Ecto neural progenitor cell (in vitro differentiated cells): ENCODE results near the gene HDLBP.

ENCODE experiments used
- DNase-seq: peaks from one replicate; pipeline ENCODE4 v3.0.0-alpha.2; 2018; ENCODE audit warnings: low spot score

The HDLBP gene

GRCh38 chr2:241189856-241190201 lies 125.6 kb downstream of the HDLBP start:
- no peak for DNase-seq

GRCh38 chr2:241189093-241189855 lies 126.2 kb downstream of the HDLBP start:
- no peak for DNase-seq

- DNase-seq = no peak
Measured at GRCh38 chr2:241188361-241189092, 126.9 kb downstream of the HDLBP start, which contains the start of gene ANO7. ANO7 (plus strand) TSS chr2:241188677; CDS start chr2:241190064, 1,387 bp downstream.

GRCh38 chr2:241187918-241188234 lies 127.6 kb downstream of the HDLBP start:
- no peak for DNase-seq

- no peak for DNase-seq
Measured at GRCh38 chr2:241187101-241187917, 128.2 kb downstream of the HDLBP start.

- no peak for DNase-seq
Measured at GRCh38 chr2:241185961-241186360, 129.5 kb downstream of the HDLBP start.

- no peak for DNase-seq
Measured at GRCh38 chr2:241184901-241185300, 130.6 kb downstream of the HDLBP start.

GRCh38 chr2:241183221-241183620 lies 132.3 kb downstream of the HDLBP start:
- no peak for DNase-seq

- DNase-seq = no peak
Measured at GRCh38 chr2:241182531-241183133, 132.8 kb downstream of the HDLBP start.

GRCh38 chr2:241182126-241182525 lies 133.3 kb downstream of the HDLBP start:
- no peak for DNase-seq

GRCh38 chr2:241180495-241180894 lies 135.0 kb downstream of the HDLBP start:
- peak; percentile 78 for DNase-seq

GRCh38 chr2:241179899-241180298 lies 135.6 kb downstream of the HDLBP start:
- no peak for DNase-seq

- DNase-seq = no peak
Measured at GRCh38 chr2:241178961-241179360, 136.5 kb downstream of the HDLBP start.

- DNase-seq = no peak
Measured at GRCh38 chr2:241177526-241178334, 137.7 kb downstream of the HDLBP start.
